Hepatocyte (in vitro differentiated cells): ENCODE data around the gene FCGBP. TPM values are rescaled to one million over a fixed set of nuclear protein-coding genes. Genes with fewer than 3 reads are reported as not detected.

ENCODE experiments used
- DNase-seq: peaks from one replicate; pipeline ENCODE4 v3.0.0-alpha.2; 2016; ENCODE audit warnings: low spot score
- H2AFZ ChIP-seq: fragments of 200-600 bp; sonication (generic); 2 replicates; pipeline ENCODE4 v1.6.0; 2016; ENCODE audit warnings: antibody characterized with exemption, mild to moderate bottlenecking
- H3K27ac ChIP-seq: fragments of 200-600 bp; sonication (generic); 2 replicates; pipeline ENCODE4 v1.5.1; 2016; ENCODE audit warnings: mild to moderate bottlenecking
- H3K27me3 ChIP-seq: fragments of 200-600 bp; sonication (generic); 2 replicates; pipeline ENCODE4 v1.6.1; 2016
- H3K36me3 ChIP-seq: fragments of 200-600 bp; sonication (generic); replicated peaks from 2 replicates; pipeline ENCODE4 v1.5.1; 2016; ENCODE audit warnings: low read depth; ENCODE audit not compliant: insufficient read depth
- H3K4me1 ChIP-seq: fragments of 200-600 bp; sonication (generic); 2 replicates; pipeline ENCODE4 v1.5.1; 2016; ENCODE audit warnings: mild to moderate bottlenecking, moderate library complexity; ENCODE audit not compliant: insufficient read depth
- H3K4me2 ChIP-seq: fragments of 200-600 bp; sonication (generic); 2 replicates; pipeline ENCODE4 v1.6.0; 2016
- H3K4me3 ChIP-seq: fragments of 200-600 bp; sonication (generic); 2 replicates; pipeline ENCODE4 v1.5.1; 2016; ENCODE audit warnings: mild to moderate bottlenecking
- H3K79me2 ChIP-seq: fragments of 200-600 bp; sonication (generic); 2 replicates; pipeline ENCODE4 v1.6.0; 2017; ENCODE audit warnings: mild to moderate bottlenecking
- H3K9me2 ChIP-seq: fragments of 200-600 bp; sonication (generic); replicated peaks from 2 replicates; pipeline ENCODE4 v1.6.0; 2017; ENCODE audit warnings: mild to moderate bottlenecking; ENCODE audit not compliant: insufficient read depth
- H3K9me3 ChIP-seq: fragments of 200-600 bp; sonication (generic); 2 replicates; pipeline ENCODE4 v1.5.1; 2016; ENCODE audit warnings: low read depth, mild to moderate bottlenecking
- H4K20me1 ChIP-seq: fragments of 200-600 bp; sonication (generic); 2 replicates; pipeline ENCODE4 v1.6.0; 2016; ENCODE audit warnings: mild to moderate bottlenecking; ENCODE audit not compliant: insufficient read depth, poor library complexity, severe bottlenecking
- CTCF ChIP-seq: fragments of 200-600 bp; sonication (generic); IDR thresholded peaks from 2 replicates; pipeline ENCODE4 v1.5.1; 2016; ENCODE audit warnings: antibody characterized with exemption, mild to moderate bottlenecking; ENCODE audit not compliant: poor library complexity
- EZH2 ChIP-seq: fragments of 200-600 bp; sonication (generic); IDR thresholded peaks from 2 replicates; pipeline ENCODE4 v1.6.1; 2016; ENCODE audit warnings: antibody characterized with exemption, mild to moderate bottlenecking, borderline replicate concordance
- EZH2phosphoT487 ChIP-seq: fragments of 200-600 bp; sonication (generic); IDR thresholded peaks from one replicate; pipeline ENCODE4 v1.6.1; 2018; ENCODE audit warnings: antibody characterized with exemption, mild to moderate bottlenecking, low read depth, moderate library complexity; ENCODE audit not compliant: unreplicated experiment, severe bottlenecking
- WGBS: methylation state at CpG from one replicate; pipeline ENCODE4 v1.1.6; 2016; ENCODE audit warnings: low lambda C conversion rate; ENCODE audit errors: missing lambda C conversion rate; 5-methylcytosine and 5-hydroxymethylcytosine counted together
- polyA plus RNA-seq: library from polyadenylated mRNA; unstranded; fragments of >200 nt; fragmentation: Nextera tagmentation; extraction: Ambion mirVana; gene quantifications from 2 replicates; pipeline ENCODE4 v1.2.1, GENCODE V29; 2016
- total RNA-seq: library from RNA; depleted of rRNA; stranded (reverse); fragments of >200 nt; gene quantifications from 2 replicates; pipeline ENCODE4 v1.2.3, GENCODE V29; 2014

Gene FCGBP
- total and polyA plus RNA-seq, 2 experiments from 2014 or later, result 2.4 to 48.2 TPM

- Histone ChIP-seq H3K27ac (no peak overlapping the region), H2AFZ (no peak overlapping the region), H3K27me3 (no peaks in the 10 kb centered on the region), H3K9me3 (no peaks in the 10 kb centered on the region), H3K36me3 (no peaks in the 10 kb centered on the region), H3K79me2 (no peaks in the 10 kb centered on the region), H3K9me2 (no peaks in the 10 kb centered on the region), H3K4me3 (no peak overlapping the region), H3K4me1 (no peaks in the 10 kb centered on the region), H3K4me2 (no peak overlapping the region), H4K20me1 (no peaks in the 10 kb centered on the region)
- WGBS, result 90% methylated on average over 5 of the region's 5 CpGs
- DNase-seq, result no peak
- no peak for TF ChIP-seq CTCF
- TF ChIP-seq EZH2phosphoT487, result no peak
- no peak for TF ChIP-seq EZH2
Measured at GRCh38 chr19:39924952-39925351, 9.5 kb downstream of the FCGBP start.

- H3K79me2 ChIP-seq, result no peaks in the 10 kb centered on the region
- no peaks in the 10 kb centered on the region for H3K9me2 ChIP-seq
- no peak for DNase-seq
- H3K9me3 ChIP-seq, result no peaks in the 10 kb centered on the region
- H3K27ac ChIP-seq, result no peak overlapping the region
- WGBS, result over 99% methylated on average over 23 of the region's 37 CpGs
- no peak overlapping the region for H3K4me2 ChIP-seq
- H3K36me3 ChIP-seq, result no peaks in the 10 kb centered on the region
- H3K4me1 ChIP-seq, result no peaks in the 10 kb centered on the region
- TF ChIP-seq CTCF, result no peak
- H4K20me1 ChIP-seq, result no peaks in the 10 kb centered on the region
- no peak overlapping the region for H3K4me3 ChIP-seq
- H2AFZ ChIP-seq, result no peak overlapping the region
- no peaks in the 10 kb centered on the region for H3K27me3 ChIP-seq
Measured at GRCh38 chr19:39924389-39924788, 10.0 kb downstream of the FCGBP start.

GRCh38 chr19:39923862-39924261 is 10.6 kb downstream of the FCGBP start:
- Histone ChIP-seq H2AFZ (no peak overlapping the region), H3K4me1 (no peaks in the 10 kb centered on the region), H3K27ac (no peak overlapping the region), H4K20me1 (no peaks in the 10 kb centered on the region), H3K4me3 (no peak overlapping the region), H3K79me2 (no peaks in the 10 kb centered on the region), H3K27me3 (no peaks in the 10 kb centered on the region), H3K36me3 (no peaks in the 10 kb centered on the region), H3K4me2 (no peak overlapping the region), H3K9me2 (no peaks in the 10 kb centered on the region), H3K9me3 (no peaks in the 10 kb centered on the region)
- TF ChIP-seq EZH2phosphoT487 (no peak), EZH2 (no peak), CTCF (no peak)
- WGBS, result 80% methylated on average over 4 of the region's 4 CpGs
- no peak for DNase-seq

GRCh38 chr19:39919976-39920375 is 14.5 kb downstream of the FCGBP start:
- no peaks in the 10 kb centered on the region for H3K79me2 ChIP-seq
- no peak for TF ChIP-seq EZH2phosphoT487
- TF ChIP-seq EZH2, result no peak
- no peak for TF ChIP-seq CTCF
- no peak for DNase-seq
- no peaks in the 10 kb centered on the region for H4K20me1 ChIP-seq
- H2AFZ ChIP-seq, result no peak overlapping the region
- no peaks in the 10 kb centered on the region for H3K4me1 ChIP-seq
- WGBS, result 87% methylated on average over 6 of the region's 6 CpGs
- no peaks in the 10 kb centered on the region for H3K9me3 ChIP-seq
- H3K36me3 ChIP-seq, result no peaks in the 10 kb centered on the region
- H3K4me2 ChIP-seq, result no peak overlapping the region
- no peaks in the 10 kb centered on the region for H3K9me2 ChIP-seq
- no peak overlapping the region for H3K27ac ChIP-seq
- H3K27me3 ChIP-seq, result no peaks in the 10 kb centered on the region
- no peak overlapping the region for H3K4me3 ChIP-seq
